ENCODE measurements around the gene SNTG2. TPM values are rescaled to one million over a fixed set of nuclear protein-coding genes. Genes with fewer than 3 reads are reported as not detected.

The SNTG2 gene
- total RNA-seq, 1 donor from 2014 or later, result 11.8 TPM

GRCh38 chr2:1277634-1278033 is 327.0 kb downstream of the SNTG2 start:
- Histone ChIP-seq H3K36me3 (no peaks in the 10 kb centered on the region), H3K27ac (no peak overlapping the region), H3K27me3 (no peaks in the 10 kb centered on the region), H3K4me1 (no peaks in the 10 kb centered on the region), H3K9me3 (no peaks in the 10 kb centered on the region), H3K4me3 (no peak overlapping the region)
- intact Hi-C loops (cut with DNase I), result no loop called here
- no peak for TF ChIP-seq CTCF (IDR thresholded peaks at IDR 0.05)
- no peak for TF ChIP-seq POLR2A (IDR thresholded peaks at IDR 0.05)
- DNase-seq (ENCODE audit: extremely low spot score in 2 of 2), result no peak

- intact Hi-C loops (cut with DNase I), result no loop called here
- Histone ChIP-seq H3K27me3 (no peaks in the 10 kb centered on the region), H3K9me3 (no peaks in the 10 kb centered on the region), H3K4me1 (no peaks in the 10 kb centered on the region), H3K27ac (no peak overlapping the region), H3K36me3 (no peaks in the 10 kb centered on the region), H3K4me3 (no peak overlapping the region)
- no peak for DNase-seq (ENCODE audit: extremely low spot score in 2 of 2)
- TF ChIP-seq POLR2AphosphoS5 (IDR thresholded peaks at IDR 0.05; ENCODE audit: insufficient read depth in 1 of 2, low read depth in 1 of 2) (no peak), CTCF (IDR thresholded peaks at IDR 0.05) (no peak), POLR2A (IDR thresholded peaks at IDR 0.05) (no peak)
Observed at GRCh38 chr2:1278125-1278524, 327.5 kb downstream of the SNTG2 start.

- Histone ChIP-seq H3K27me3 (no peaks in the 10 kb centered on the region), H3K9me3 (no peaks in the 10 kb centered on the region), H3K4me3 (no peak overlapping the region), H3K4me1 (no peaks in the 10 kb centered on the region), H3K36me3 (no peaks in the 10 kb centered on the region), H3K27ac (no peak overlapping the region)
- no peak for DNase-seq (ENCODE audit: extremely low spot score in 2 of 2)
- TF ChIP-seq CTCF (IDR thresholded peaks at IDR 0.05) (no peak), POLR2A (IDR thresholded peaks at IDR 0.05) (no peak), POLR2AphosphoS5 (IDR thresholded peaks at IDR 0.05; ENCODE audit: insufficient read depth in 1 of 2, low read depth in 1 of 2) (no peak)
- intact Hi-C loops (cut with DNase I), result no loop called here
Observed at GRCh38 chr2:1278861-1279260, 328.2 kb downstream of the SNTG2 start.

- H3K9me3 ChIP-seq, result no peaks in the 10 kb centered on the region
- H3K27me3 ChIP-seq, result no peaks in the 10 kb centered on the region
- no peaks in the 10 kb centered on the region for H3K36me3 ChIP-seq
- no peak overlapping the region for H3K4me3 ChIP-seq
- DNase-seq (ENCODE audit: extremely low spot score in 2 of 2), result no peak
- intact Hi-C loops (cut with DNase I), result no loop called here
- no peaks in the 10 kb centered on the region for H3K4me1 ChIP-seq
- no peak for TF ChIP-seq POLR2A (IDR thresholded peaks at IDR 0.05)
- no peak for TF ChIP-seq CTCF (IDR thresholded peaks at IDR 0.05)
- TF ChIP-seq POLR2AphosphoS5 (IDR thresholded peaks at IDR 0.05; ENCODE audit: insufficient read depth in 1 of 2, low read depth in 1 of 2), result no peak
- H3K27ac ChIP-seq, result no peak overlapping the region
Observed at GRCh38 chr2:1282552-1282951, 331.9 kb downstream of the SNTG2 start.

- no peaks in the 10 kb centered on the region for H3K4me1 ChIP-seq
- H3K36me3 ChIP-seq, result no peaks in the 10 kb centered on the region
- no peaks in the 10 kb centered on the region for H3K9me3 ChIP-seq
- H3K27ac ChIP-seq, result no peak overlapping the region
- H3K27me3 ChIP-seq, result no peaks in the 10 kb centered on the region
- TF ChIP-seq CTCF (IDR thresholded peaks at IDR 0.05) (no peak), POLR2AphosphoS5 (IDR thresholded peaks at IDR 0.05; ENCODE audit: insufficient read depth in 1 of 2, low read depth in 1 of 2) (no peak), POLR2A (IDR thresholded peaks at IDR 0.05) (no peak)
- no peak for DNase-seq (ENCODE audit: extremely low spot score in 2 of 2)
- intact Hi-C loops (cut with DNase I), result no loop called here
- H3K4me3 ChIP-seq, result no peak overlapping the region
Observed at GRCh38 chr2:1283020-1283801, 332.6 kb downstream of the SNTG2 start.
